Lower lobe of right lung (tissue), 2 donors: ENCODE data around the gene CSMD2. TPM values are rescaled to one million over a fixed set of nuclear protein-coding genes. Genes with fewer than 3 reads are reported as not detected.

ENCODE experiments used
- ATAC-seq, 2 donors: fragments of 200-7000 bp; cut with Tn5 transposase; one replicate each; pipeline ENCODE4 v1.9.1; 2020 to 2022; ENCODE audit warnings: mild to moderate bottlenecking in 2 of 2, moderate library complexity in 2 of 2
- DNase-seq: peaks from one replicate; pipeline ENCODE4 v3.0.0-alpha.2; 2020
- H3K27ac ChIP-seq: fragments of 200-600 bp; one replicate; pipeline ENCODE4 v1.8.0; 2022
- H3K27me3 ChIP-seq: fragments of 200-600 bp; one replicate; pipeline ENCODE4 v1.8.0; 2022; ENCODE audit warnings: low read depth
- H3K36me3 ChIP-seq: fragments of 200-600 bp; one replicate; pipeline ENCODE4 v1.8.0; 2022; ENCODE audit warnings: mild to moderate bottlenecking
- H3K4me1 ChIP-seq: fragments of 200-600 bp; one replicate; pipeline ENCODE4 v1.8.0; 2022
- H3K4me3 ChIP-seq: fragments of 200-600 bp; one replicate; pipeline ENCODE4 v1.8.0; 2022; ENCODE audit warnings: mild to moderate bottlenecking
- H3K9me3 ChIP-seq: fragments of 200-600 bp; one replicate; pipeline ENCODE4 v1.8.0; 2022
- intact Hi-C: fragments of 100-400 bp; cut with DNase I; formaldehyde crosslinking; loops from one replicate; pipeline ENCODE4 v1.11.0; 2022
- total RNA-seq: library from RNA; stranded (reverse); fragmentation: NEBNext Ultra II Directional; extraction: Animal tissue kit (Norgen Biotek cat#: 25700); gene quantifications from one replicate; pipeline ENCODE4 v1.2.1, GENCODE V29; 2021
- TF ChIP-seq, protein P1 (sequence below): fragments of 200-600 bp; IDR thresholded peaks from one replicate; pipeline ENCODE4 v1.8.0; 2022; ENCODE audit warnings: antibody characterized with exemption, mild to moderate bottlenecking
- donor health status: DM: no; HTN: yes; CAD: no; lungs with severe emphysema.

The CSMD2 gene
- total RNA-seq, 1 donor from 2014 or later: 1.1 TPM

DNA sequence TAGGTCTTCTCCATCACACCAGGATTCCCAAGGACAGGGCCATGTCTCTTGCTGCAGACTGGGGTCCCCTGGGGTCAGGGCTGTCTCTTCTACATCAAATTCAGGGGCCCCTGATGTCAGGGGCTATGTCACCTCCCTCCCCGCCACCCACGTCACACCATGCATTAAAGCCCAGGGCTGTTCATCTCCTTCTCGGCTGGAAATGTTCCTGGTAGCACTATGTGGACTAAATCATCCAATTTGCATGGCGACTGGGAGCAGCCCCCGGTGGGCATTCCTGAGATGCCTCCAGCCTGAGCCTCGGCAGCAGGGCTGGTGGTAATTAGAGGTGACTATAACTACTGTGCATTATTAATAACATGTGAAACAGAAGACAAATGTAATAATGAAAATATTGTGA, 452.8 kb downstream of the CSMD2 start:
- H3K4me1 ChIP-seq: no peaks in the 10 kb centered on the region
- H3K36me3 ChIP-seq: no peaks in the 10 kb centered on the region
- DNase-seq (no peak), ATAC-seq (no peak)
- peaks cover 21% of the 10 kb centered on the region for H3K27me3 ChIP-seq
- H3K9me3 ChIP-seq: no peaks in the 10 kb centered on the region
- intact Hi-C loops: no loop called here
- H3K27ac ChIP-seq: no peak overlapping the region
- TF ChIP-seq, protein P1, sequence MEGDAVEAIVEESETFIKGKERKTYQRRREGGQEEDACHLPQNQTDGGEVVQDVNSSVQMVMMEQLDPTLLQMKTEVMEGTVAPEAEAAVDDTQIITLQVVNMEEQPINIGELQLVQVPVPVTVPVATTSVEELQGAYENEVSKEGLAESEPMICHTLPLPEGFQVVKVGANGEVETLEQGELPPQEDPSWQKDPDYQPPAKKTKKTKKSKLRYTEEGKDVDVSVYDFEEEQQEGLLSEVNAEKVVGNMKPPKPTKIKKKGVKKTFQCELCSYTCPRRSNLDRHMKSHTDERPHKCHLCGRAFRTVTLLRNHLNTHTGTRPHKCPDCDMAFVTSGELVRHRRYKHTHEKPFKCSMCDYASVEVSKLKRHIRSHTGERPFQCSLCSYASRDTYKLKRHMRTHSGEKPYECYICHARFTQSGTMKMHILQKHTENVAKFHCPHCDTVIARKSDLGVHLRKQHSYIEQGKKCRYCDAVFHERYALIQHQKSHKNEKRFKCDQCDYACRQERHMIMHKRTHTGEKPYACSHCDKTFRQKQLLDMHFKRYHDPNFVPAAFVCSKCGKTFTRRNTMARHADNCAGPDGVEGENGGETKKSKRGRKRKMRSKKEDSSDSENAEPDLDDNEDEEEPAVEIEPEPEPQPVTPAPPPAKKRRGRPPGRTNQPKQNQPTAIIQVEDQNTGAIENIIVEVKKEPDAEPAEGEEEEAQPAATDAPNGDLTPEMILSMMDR: no peak
- H3K4me3 ChIP-seq: no peak overlapping the region

DNA sequence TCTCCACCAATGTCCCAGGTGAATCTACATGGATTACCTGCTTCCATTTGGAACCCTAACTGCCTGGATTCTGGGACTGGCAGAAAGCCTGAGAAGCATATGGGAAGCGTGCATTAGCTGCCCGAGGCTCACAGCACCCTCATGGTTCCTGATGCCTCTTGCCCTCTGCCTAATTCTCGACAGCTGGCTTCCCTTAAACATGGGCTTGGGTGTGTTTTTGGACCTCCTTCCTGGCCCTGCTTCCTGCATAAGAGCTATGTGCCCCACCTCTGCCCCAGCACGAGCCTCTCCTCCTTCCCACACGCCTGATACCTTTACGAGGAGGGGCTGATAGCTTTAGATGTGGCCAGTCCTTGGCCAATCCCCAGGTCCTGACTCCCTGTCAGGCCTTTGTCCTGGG, 453.5 kb downstream of the CSMD2 start:
- Histone ChIP-seq H3K36me3 (no peaks in the 10 kb centered on the region), H3K9me3 (no peaks in the 10 kb centered on the region), H3K27me3 (peaks cover 21% of the 10 kb centered on the region), H3K27ac (no peak overlapping the region), H3K4me3 (no peak overlapping the region), H3K4me1 (no peaks in the 10 kb centered on the region)
- intact Hi-C loops: no loop called here
- DNase-seq: no peak
- TF ChIP-seq, protein P1: no peak
- no peak for ATAC-seq

DNA sequence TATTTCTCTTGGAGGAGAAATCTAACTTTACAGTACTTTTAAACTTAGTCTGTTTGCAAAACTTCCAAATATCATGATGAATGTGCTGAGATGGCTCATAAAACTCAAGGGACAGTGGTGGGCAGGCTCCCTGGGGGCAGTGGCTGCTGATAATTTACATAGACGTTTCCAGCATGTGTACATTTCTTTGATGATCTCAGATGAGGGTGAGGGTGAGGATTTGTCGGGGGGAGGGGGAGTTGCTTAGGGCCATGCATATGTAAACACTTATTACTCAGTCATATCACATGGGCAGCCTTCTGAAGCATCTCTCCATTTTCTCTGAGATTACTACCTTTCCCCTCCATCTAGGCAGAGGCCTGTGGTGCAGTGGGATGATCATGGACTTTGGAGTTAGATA, 454.1 kb downstream of the CSMD2 start:
- H3K4me3 ChIP-seq: no peak overlapping the region
- H3K4me1 ChIP-seq: no peaks in the 10 kb centered on the region
- no peaks in the 10 kb centered on the region for H3K36me3 ChIP-seq
- intact Hi-C loops: no loop called here
- TF ChIP-seq, protein P1: no peak
- no peaks in the 10 kb centered on the region for H3K9me3 ChIP-seq
- no peak for DNase-seq
- no peak for ATAC-seq
- no peak overlapping the region for H3K27ac ChIP-seq
- peaks cover 21% of the 10 kb centered on the region for H3K27me3 ChIP-seq

DNA sequence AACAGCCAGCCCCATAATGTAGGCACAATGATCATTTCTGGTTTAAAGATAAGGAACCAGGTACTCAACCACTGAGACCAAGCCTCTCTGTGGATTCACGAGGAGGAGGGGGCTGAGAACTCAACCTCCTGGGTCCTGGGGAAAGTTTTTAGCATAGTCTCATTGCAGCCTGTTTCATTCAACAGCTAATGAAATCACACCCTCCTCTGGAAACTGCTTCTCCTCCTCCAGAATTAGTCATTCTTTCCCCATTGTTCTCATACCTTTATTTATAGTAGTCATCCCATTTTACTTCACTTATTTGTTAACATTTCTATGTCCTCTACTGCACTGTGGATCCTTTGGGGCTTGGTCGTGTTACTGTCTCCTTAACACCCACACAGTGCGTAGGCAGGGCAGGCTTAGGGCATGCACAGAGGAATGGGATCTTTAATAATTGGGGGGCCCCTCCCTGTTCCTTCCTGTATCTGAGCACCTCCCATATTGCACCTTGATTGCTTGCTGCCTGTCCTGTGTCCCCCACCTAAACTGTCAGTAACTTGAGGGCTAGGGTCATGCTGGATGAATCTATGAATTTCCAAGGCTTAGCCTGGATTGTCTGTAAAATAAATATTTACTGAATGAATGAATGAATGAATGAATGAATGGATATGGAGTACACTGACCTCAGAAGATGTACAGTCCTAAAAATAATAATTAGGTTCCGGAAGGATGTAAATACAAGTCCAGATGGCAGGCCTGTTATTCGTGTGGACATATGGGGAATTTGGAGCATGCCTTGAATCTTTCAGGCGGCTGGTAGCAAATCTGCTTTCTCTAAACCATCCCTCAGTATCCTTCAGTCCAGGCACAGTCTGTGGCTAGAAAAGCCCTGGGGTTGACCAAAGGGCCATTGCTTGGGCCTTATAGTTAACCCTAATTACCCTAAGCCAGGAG, 455.0 kb downstream of the CSMD2 start:
- no peak overlapping the region for H3K27ac ChIP-seq
- TF ChIP-seq, protein P1: no peak
- H3K27me3 ChIP-seq: peaks cover 21% of the 10 kb centered on the region
- no peak for DNase-seq
- H3K9me3 ChIP-seq: no peaks in the 10 kb centered on the region
- H3K4me1 ChIP-seq: no peaks in the 10 kb centered on the region
- intact Hi-C loops: no loop called here
- H3K4me3 ChIP-seq: no peak overlapping the region
- H3K36me3 ChIP-seq: no peaks in the 10 kb centered on the region
- ATAC-seq: no peak

DNA sequence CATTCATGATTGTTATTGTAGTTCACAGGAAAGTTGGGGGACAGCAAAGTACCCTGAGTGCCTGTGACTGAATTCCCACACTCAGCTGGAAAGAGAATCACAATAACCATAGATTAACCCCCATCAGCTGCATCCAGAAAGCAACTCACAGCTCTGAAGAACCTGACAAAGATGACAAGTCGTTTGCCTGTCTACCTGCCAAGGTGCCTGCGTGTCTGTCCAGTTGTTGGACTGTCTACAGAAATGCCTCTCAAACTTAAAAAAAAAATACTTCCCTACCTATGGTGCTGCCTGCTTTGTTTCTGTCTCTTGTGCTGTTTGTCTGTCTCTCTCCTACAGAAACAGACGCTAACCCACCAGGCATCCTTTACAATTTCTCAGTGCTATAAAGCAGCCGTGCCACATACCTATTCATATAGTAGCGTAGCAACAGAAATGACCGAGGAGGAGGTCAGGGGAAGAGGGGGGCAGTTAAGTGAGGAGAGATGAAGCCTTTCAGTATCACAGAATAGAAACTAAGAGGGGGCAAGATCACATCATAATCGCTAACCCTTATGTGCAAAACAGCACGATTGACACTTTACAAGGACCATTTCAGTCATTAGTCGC, 455.8 kb downstream of the CSMD2 start:
- Histone ChIP-seq H3K4me3 (no peak overlapping the region), H3K4me1 (no peaks in the 10 kb centered on the region), H3K27me3 (peaks cover 21% of the 10 kb centered on the region), H3K9me3 (no peaks in the 10 kb centered on the region), H3K27ac (no peak overlapping the region), H3K36me3 (no peaks in the 10 kb centered on the region)
- ATAC-seq (no peak), DNase-seq (no peak)
- intact Hi-C loops: no loop called here
- TF ChIP-seq, protein P1: no peak
